Endothelial cell of umbilical vein (primary cell): ENCODE results near the gene CCDC187. TPM values are rescaled to one million over a fixed set of nuclear protein-coding genes. Genes with fewer than 3 reads are reported as not detected.

Experiments used
- BruUV-seq: library from RNA; stranded (reverse); fragments of 400-500 nt; replicated peaks from 2 replicates; lab custom pipeline; 2021; lab: Mats Ljungman, UMichigan
- CTCF ChIA-PET: fragments of 300-600, 350-600 bp; sonication (Branson Sonifier 250); formaldehyde crosslinking; loops from one replicate; lab custom pipeline; 2021; ENCODE audit warnings: antibody characterized with exemption, inconsistent platforms; lab: Charles Lee
- POLR2A ChIA-PET: fragments of 300-600, 350-600 bp; sonication (Branson Sonifier 250); formaldehyde crosslinking; loops from one replicate; lab custom pipeline; 2021; ENCODE audit warnings: antibody characterized with exemption, inconsistent platforms; lab: Charles Lee
- DNase-seq: peaks from one replicate; pipeline ENCODE4 v3.0.0-alpha.2; 2011; ENCODE audit warnings: low read depth, low spot score
- FAIRE-seq: peaks from 2 replicates; lab custom pipeline; 2011; peaks lifted over from hg19 to GRCh38; lab: Jason Lieb, UNC
- H2AFZ ChIP-seq: 2 replicates; pipeline ENCODE4 v1.6.0; 2012; ENCODE audit warnings: low read depth, low read length, control low read depth, inconsistent platforms
- H3K27ac ChIP-seq: 2 replicates; pipeline ENCODE4 v1.5.1; 2011; ENCODE audit warnings: low read depth, mild to moderate bottlenecking, control low read depth, low read length, moderate library complexity; ENCODE audit not compliant: insufficient read depth
- H3K27me3 ChIP-seq, 2 experiments: 2 replicates each; pipeline versions ENCODE4 v1.6.0 to v1.6.1; 2011; ENCODE audit warnings: low read length in 2 of 2, mixed read lengths in 1 of 2; ENCODE audit not compliant: control insufficient read depth in 2 of 2, insufficient read depth in 2 of 2
- H3K36me3 ChIP-seq, 2 experiments: 2 replicates in 1 of 2; 3 replicates in 1 of 2; pipeline ENCODE4 v1.5.1; 2011; ENCODE audit warnings: low read length in 2 of 2, mild to moderate bottlenecking in 1 of 2, moderate library complexity in 1 of 2; ENCODE audit not compliant: control insufficient read depth in 2 of 2, insufficient read depth in 2 of 2; ENCODE audit errors: extremely low read depth in 1 of 2
- H3K4me1 ChIP-seq: 3 replicates; pipeline ENCODE4 v1.5.1; 2011; ENCODE audit warnings: mild to moderate bottlenecking, low read length; ENCODE audit not compliant: control insufficient read depth, insufficient read depth; ENCODE audit errors: extremely low read depth
- H3K4me2 ChIP-seq: 2 replicates; pipeline ENCODE4 v1.6.1; 2011; ENCODE audit warnings: low read length, control low read depth, mixed read lengths; ENCODE audit not compliant: insufficient read depth
- H3K4me3 ChIP-seq, 3 experiments: fragments of 200-600 bp in 1 of 3; sonication (generic), shearing (Covaris generic) in 1 of 3; replicated peaks in 1 of 3; 2 replicates each; pipeline ENCODE4 v1.5.1; 2011 to 2016; ENCODE audit warnings: control low read depth in 3 of 3, low read length in 3 of 3, mild to moderate bottlenecking in 2 of 3, inconsistent platforms in 1 of 3, low read depth in 1 of 3, moderate library complexity in 1 of 3; ENCODE audit not compliant: insufficient read depth in 1 of 3
- H3K79me2 ChIP-seq: 2 replicates; pipeline ENCODE4 v1.6.0; 2012; ENCODE audit warnings: low read length, inconsistent platforms; ENCODE audit not compliant: control insufficient read depth, insufficient read depth
- H3K9ac ChIP-seq: replicated peaks from 2 replicates; pipeline ENCODE3; 2011; ENCODE audit warnings: low read length, control low read depth; ENCODE audit not compliant: insufficient read depth; ENCODE audit errors: extremely low read depth
- H3K9me1 ChIP-seq: replicated peaks from 3 replicates; pipeline ENCODE4 v1.6.0; 2011; ENCODE audit warnings: mild to moderate bottlenecking, low read length; ENCODE audit not compliant: control insufficient read depth, insufficient read depth; ENCODE audit errors: extremely low read depth
- H3K9me3 ChIP-seq: replicated peaks from 2 replicates; pipeline ENCODE4 v1.5.1; 2012; ENCODE audit warnings: low read length, inconsistent platforms; ENCODE audit not compliant: control insufficient read depth, insufficient read depth
- H4K20me1 ChIP-seq: replicated peaks from 2 replicates; pipeline ENCODE3; 2011; ENCODE audit warnings: mild to moderate bottlenecking, low read length; ENCODE audit not compliant: control insufficient read depth, insufficient read depth; ENCODE audit errors: extremely low read depth
- EZH2 ChIP-seq: IDR thresholded peaks from 2 replicates; pipeline ENCODE4 v1.6.1; 2012; ENCODE audit warnings: borderline replicate concordance, low read depth, mild to moderate bottlenecking, moderate library complexity, low read length, inconsistent platforms; ENCODE audit not compliant: severe bottlenecking
- FOS ChIP-seq: IDR thresholded peaks from 2 replicates; pipeline ENCODE4 v1.6.1; 2011; ENCODE audit warnings: mild to moderate bottlenecking, low read length, moderate library complexity, borderline replicate concordance; ENCODE audit not compliant: insufficient read depth
- GATA2 ChIP-seq: IDR thresholded peaks from 2 replicates; pipeline ENCODE4 v1.7.0; 2011; ENCODE audit warnings: low read depth, mild to moderate bottlenecking, moderate library complexity, mixed read lengths, low read length; ENCODE audit not compliant: insufficient read length, insufficient read depth
- JUN ChIP-seq: IDR thresholded peaks from 2 replicates; pipeline ENCODE4 v1.6.1; 2011; ENCODE audit warnings: borderline replicate concordance, low read depth; ENCODE audit not compliant: insufficient read length, insufficient read depth
- MAX ChIP-seq: IDR thresholded peaks from 2 replicates; pipeline ENCODE4 v1.6.1; 2011; ENCODE audit not compliant: insufficient read depth, insufficient read length
- MYC ChIP-seq: IDR thresholded peaks from one replicate; pipeline ENCODE4 v1.6.1; 2011; ENCODE audit warnings: mild to moderate bottlenecking, low read depth, low read length
- POLR2A ChIP-seq: IDR thresholded peaks from 2 replicates; pipeline ENCODE4 v1.6.1; 2012; ENCODE audit warnings: low read depth, mild to moderate bottlenecking, control low read depth, low read length
- POLR2AphosphoS5 ChIP-seq: IDR thresholded peaks from 2 replicates; pipeline ENCODE4 v1.6.1; 2012; ENCODE audit warnings: low read depth, mild to moderate bottlenecking, control low read depth, low read length, moderate library complexity; ENCODE audit not compliant: insufficient read depth
- dilution Hi-C: fragments of 300-500 bp; cut with MboI; formaldehyde crosslinking; loops from one replicate; pipeline ENCODE4 v1.15.0; 2019; ENCODE audit warnings: low sequenced_read_pairs; ENCODE audit not compliant: extremely low pct_ligation_motif_present
- intact Hi-C: fragments of 100-400 bp; cut with micrococcal nuclease; formaldehyde crosslinking; loops from one replicate; pipeline ENCODE4 v1.10.0; 2022
- polyA plus RNA-seq, 4 experiments: library from polyadenylated mRNA; depleted of rRNA in 3 of 4; stranded (reverse) in 3 of 4; unstranded in 1 of 4; fragments of >200 nt; gene quantifications; 2 replicates each; pipeline versions ENCODE4 v1.2.1 to v1.2.3, GENCODE V29; 2011 to 2012; ENCODE audit warnings: missing spikeins in 1 of 4
- total RNA-seq: library from RNA; stranded (reverse); gene quantifications from 2 replicates; pipeline ENCODE4 v1.2.3, GENCODE V29; 2021
- TF ChIP-seq, protein P1 (sequence below), 2 donors: IDR thresholded peaks; 1 replicate in 1 of 2; 2 replicates in 1 of 2; pipeline ENCODE4 v1.5.1; 2011; ENCODE audit warnings: low read length in 2 of 2, mild to moderate bottlenecking in 2 of 2, moderate library complexity in 2 of 2, control low read depth in 1 of 2, inconsistent platforms in 1 of 2, low read depth in 1 of 2; ENCODE audit not compliant: insufficient read depth in 1 of 2; ENCODE audit errors: extremely low read depth in 1 of 2

CCDC187 gene
- total and polyA plus RNA-seq, 2 donors (not counting 3 experiments of a cell fraction or from before 2014, with no cell fraction given): not detected

DNA sequence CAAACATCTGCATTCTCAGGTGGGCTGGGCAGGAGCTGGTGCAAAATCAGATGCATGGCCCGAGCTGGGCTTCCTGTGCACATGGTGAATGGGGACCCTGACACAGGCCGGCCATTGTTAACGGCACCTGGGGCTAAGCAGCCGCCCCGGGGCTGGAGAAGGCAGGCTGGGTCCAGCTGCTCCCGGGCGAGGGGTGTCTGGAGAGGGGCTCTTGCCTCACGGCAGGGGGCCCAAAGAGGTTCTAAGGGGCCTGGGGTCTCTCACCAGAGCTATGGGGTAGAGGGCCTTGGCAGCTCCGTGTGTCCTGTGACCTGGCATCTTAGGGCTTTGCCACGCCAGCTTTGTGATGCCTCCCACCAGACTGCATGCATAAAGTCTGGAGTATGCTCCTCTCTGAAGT is 53.2 kb downstream of the CCDC187 start:
- Histone ChIP-seq H4K20me1 (no peaks in the 10 kb centered on the region), H3K4me2 (no peak overlapping the region), H2AFZ (no peak overlapping the region), H3K4me1 (no peaks in the 10 kb centered on the region), H3K79me2 (no peaks in the 10 kb centered on the region), H3K4me3 (no peak overlapping the region), H3K27ac (no peak overlapping the region), H3K36me3 (no peaks in the 10 kb centered on the region), H3K9ac (no peak overlapping the region), H3K27me3 (peaks cover 0 to 8% of the 10 kb centered on the region in 2 experiments), H3K9me3 (no peaks in the 10 kb centered on the region), H3K9me1 (no peaks in the 10 kb centered on the region)
- TF ChIP-seq POLR2AphosphoS5 (no peak), POLR2A (no peak)
- ChIA-PET CTCF (interaction anchor here (1.7 to 1.9 kb wide), 2 partner anchors 10 to 16 kb away, joined by 4 read pairs; no protein-coding TSS in a partner anchor), POLR2A (no interaction called here)
- dilution Hi-C loops (no loop called here), intact Hi-C loops (no loop called here)
- FAIRE-seq (no peak), DNase-seq (no peak)
- BruUV-seq: no TSS peak

DNA sequence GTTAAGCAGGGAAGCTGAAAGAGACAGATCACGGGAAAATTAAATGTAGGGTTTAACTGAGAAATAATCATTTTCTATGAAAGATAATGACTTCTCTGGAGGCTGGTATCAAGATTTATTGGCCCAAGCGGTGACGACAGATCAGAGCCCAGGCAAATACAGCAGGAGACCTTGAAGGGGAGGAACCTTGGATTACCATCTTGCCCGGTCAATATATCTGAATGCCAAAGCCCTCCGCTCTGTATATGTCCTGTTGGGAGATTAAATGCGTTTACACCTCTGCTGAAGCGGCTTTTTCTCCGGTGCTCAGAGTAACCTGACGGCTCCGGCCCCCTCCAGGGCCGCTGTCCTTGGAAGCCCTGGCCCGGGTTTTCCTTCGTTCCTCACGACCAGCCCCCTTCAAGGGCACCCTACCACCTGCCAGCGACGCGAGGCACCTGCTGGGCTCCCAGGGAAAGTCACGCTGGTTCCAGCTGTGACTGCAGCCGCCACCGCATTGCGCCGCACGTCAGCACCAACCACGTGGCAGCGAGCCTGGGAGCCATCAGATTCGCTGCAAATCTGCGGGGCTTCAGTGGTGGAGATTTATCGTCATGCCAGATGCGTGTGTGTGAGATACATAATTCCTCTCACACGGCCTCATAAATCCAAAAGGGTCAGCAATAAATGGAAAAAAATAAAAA is 53.9 kb downstream of the CCDC187 start:
- Histone ChIP-seq H3K79me2 (peaks cover under 1% of the 10 kb centered on the region), H3K9me3 (no peaks in the 10 kb centered on the region), H3K27me3 (peaks cover 0 to 8% of the 10 kb centered on the region in 2 experiments), H3K4me3 (no peak overlapping the region), H2AFZ (no peak overlapping the region), H3K9me1 (no peaks in the 10 kb centered on the region), H3K36me3 (no peaks in the 10 kb centered on the region), H3K4me2 (no peak overlapping the region), H3K4me1 (peaks cover 1% of the 10 kb centered on the region), H3K9ac (no peak overlapping the region), H4K20me1 (no peaks in the 10 kb centered on the region), H3K27ac (no peak overlapping the region)
- TF ChIP-seq, protein P1, sequence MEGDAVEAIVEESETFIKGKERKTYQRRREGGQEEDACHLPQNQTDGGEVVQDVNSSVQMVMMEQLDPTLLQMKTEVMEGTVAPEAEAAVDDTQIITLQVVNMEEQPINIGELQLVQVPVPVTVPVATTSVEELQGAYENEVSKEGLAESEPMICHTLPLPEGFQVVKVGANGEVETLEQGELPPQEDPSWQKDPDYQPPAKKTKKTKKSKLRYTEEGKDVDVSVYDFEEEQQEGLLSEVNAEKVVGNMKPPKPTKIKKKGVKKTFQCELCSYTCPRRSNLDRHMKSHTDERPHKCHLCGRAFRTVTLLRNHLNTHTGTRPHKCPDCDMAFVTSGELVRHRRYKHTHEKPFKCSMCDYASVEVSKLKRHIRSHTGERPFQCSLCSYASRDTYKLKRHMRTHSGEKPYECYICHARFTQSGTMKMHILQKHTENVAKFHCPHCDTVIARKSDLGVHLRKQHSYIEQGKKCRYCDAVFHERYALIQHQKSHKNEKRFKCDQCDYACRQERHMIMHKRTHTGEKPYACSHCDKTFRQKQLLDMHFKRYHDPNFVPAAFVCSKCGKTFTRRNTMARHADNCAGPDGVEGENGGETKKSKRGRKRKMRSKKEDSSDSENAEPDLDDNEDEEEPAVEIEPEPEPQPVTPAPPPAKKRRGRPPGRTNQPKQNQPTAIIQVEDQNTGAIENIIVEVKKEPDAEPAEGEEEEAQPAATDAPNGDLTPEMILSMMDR (IDR thresholded peaks at IDR 0.05; ENCODE audit: extremely low read depth in 1 of 2, insufficient read depth in 1 of 2, low read depth in 1 of 2, low read length in 2 of 2): no peak
- TF ChIP-seq GATA2 (no peak), MAX (no peak), POLR2A (no peak), FOS (no peak), POLR2AphosphoS5 (no peak), JUN (no peak), EZH2 (no peak), MYC (no peak)
- dilution Hi-C loops: no loop called here
- CTCF ChIA-PET: interaction anchor here (1.7 to 1.9 kb wide), 2 partner anchors 10 to 17 kb away, joined by 4 read pairs; no protein-coding TSS in a partner anchor
- DNase-seq (no peak), FAIRE-seq (no peak)
- no TSS peak for BruUV-seq
- POLR2A ChIA-PET: no interaction called here
- intact Hi-C loops: no loop called here
